Osteoblast (primary cell): Measurements from ENCODE around the gene NRDE2. TPM values are rescaled to one million over a fixed set of nuclear protein-coding genes. Genes with fewer than 3 reads are reported as not detected.

Experiments
- DNase-seq: peaks from one replicate; pipeline ENCODE4 v3.0.0; 2011; ENCODE audit warnings: low spot score, mixed read lengths; ENCODE audit not compliant: insufficient read length; ENCODE audit errors: missing footprints
- H2AFZ ChIP-seq: 2 replicates; pipeline ENCODE4 v1.6.0; 2011; ENCODE audit warnings: mild to moderate bottlenecking, low read length
- H3K27ac ChIP-seq: 2 replicates; pipeline ENCODE4 v1.5.1; 2011; ENCODE audit warnings: mild to moderate bottlenecking, low read depth, low read length, moderate library complexity
- H3K27me3 ChIP-seq: 2 replicates; pipeline ENCODE4 v1.6.0; 2012; ENCODE audit warnings: mild to moderate bottlenecking, control low read depth, inconsistent platforms, low read length, moderate library complexity; ENCODE audit not compliant: insufficient read depth
- H3K36me3 ChIP-seq: 2 replicates; pipeline ENCODE4 v1.5.1; 2011; ENCODE audit warnings: mild to moderate bottlenecking, low read length, control low read depth, moderate library complexity; ENCODE audit not compliant: insufficient read depth
- H3K4me1 ChIP-seq: 2 replicates; pipeline ENCODE4 v1.5.1; 2011; ENCODE audit warnings: mild to moderate bottlenecking, low read length, control low read depth, moderate library complexity; ENCODE audit not compliant: insufficient read depth
- H3K4me2 ChIP-seq: 2 replicates; pipeline ENCODE4 v1.6.0; 2011; ENCODE audit warnings: mild to moderate bottlenecking, low read length; ENCODE audit not compliant: insufficient read depth
- H3K4me3 ChIP-seq: fragments of 200-600 bp; sonication (generic); 3 replicates; pipeline ENCODE4 v1.5.1; 2012; ENCODE audit warnings: mild to moderate bottlenecking, low read length, inconsistent platforms; ENCODE audit not compliant: insufficient read depth
- H3K79me2 ChIP-seq: 2 replicates; pipeline ENCODE4 v1.6.0; 2012; ENCODE audit warnings: mild to moderate bottlenecking, low read length, control low read depth, inconsistent platforms; ENCODE audit not compliant: insufficient read depth
- H3K9me3 ChIP-seq: 2 replicates; pipeline ENCODE4 v1.5.1; 2011; ENCODE audit warnings: low read depth, low read length, control low read depth
- H4K20me1 ChIP-seq: 2 replicates; pipeline ENCODE4 v1.6.0; 2012; ENCODE audit warnings: mild to moderate bottlenecking, low read length, control low read depth; ENCODE audit not compliant: insufficient read depth
- total RNA-seq: library from RNA; depleted of rRNA; stranded (reverse); fragments of >200 nt; gene quantifications from 2 replicates; pipeline ENCODE4 v1.2.3, GENCODE V29; 2012
- TF ChIP-seq, protein P1 (sequence below): IDR thresholded peaks from 2 replicates; pipeline ENCODE4 v1.5.1; 2011; ENCODE audit warnings: mild to moderate bottlenecking, low read depth, low read length, moderate library complexity; ENCODE audit errors: extremely low read depth

NRDE2 gene
- total RNA-seq, 1 donor: 11.2 TPM

DNA sequence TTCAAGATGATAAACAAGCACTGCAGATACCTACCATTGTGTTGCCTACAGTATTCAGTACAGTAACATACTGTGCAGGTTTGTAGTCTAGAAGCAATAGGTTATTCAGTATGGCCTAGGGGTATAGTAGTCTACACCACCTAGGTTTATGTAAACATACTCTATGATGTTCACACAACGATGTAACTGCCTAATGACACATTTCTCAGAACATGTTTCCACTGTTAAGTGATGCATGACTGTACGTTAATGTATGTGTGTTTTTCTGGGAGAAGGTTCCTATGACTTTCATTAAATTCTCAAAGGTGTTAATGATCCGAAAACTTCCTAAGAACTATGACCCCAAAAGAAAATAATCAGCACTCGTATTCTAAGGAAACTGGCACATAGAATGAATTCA lies 44.2 kb upstream of the NRDE2 start:
- Histone ChIP-seq H2AFZ (no peak overlapping the region), H3K4me2 (no peak overlapping the region), H3K79me2 (no peaks in the 10 kb centered on the region), H3K4me3 (no peak overlapping the region), H4K20me1 (no peaks in the 10 kb centered on the region), H3K36me3 (no peaks in the 10 kb centered on the region), H3K27me3 (no peaks in the 10 kb centered on the region), H3K9me3 (no peaks in the 10 kb centered on the region), H3K4me1 (peaks cover under 1% of the 10 kb centered on the region), H3K27ac (no peak overlapping the region)
- TF ChIP-seq, protein P1, sequence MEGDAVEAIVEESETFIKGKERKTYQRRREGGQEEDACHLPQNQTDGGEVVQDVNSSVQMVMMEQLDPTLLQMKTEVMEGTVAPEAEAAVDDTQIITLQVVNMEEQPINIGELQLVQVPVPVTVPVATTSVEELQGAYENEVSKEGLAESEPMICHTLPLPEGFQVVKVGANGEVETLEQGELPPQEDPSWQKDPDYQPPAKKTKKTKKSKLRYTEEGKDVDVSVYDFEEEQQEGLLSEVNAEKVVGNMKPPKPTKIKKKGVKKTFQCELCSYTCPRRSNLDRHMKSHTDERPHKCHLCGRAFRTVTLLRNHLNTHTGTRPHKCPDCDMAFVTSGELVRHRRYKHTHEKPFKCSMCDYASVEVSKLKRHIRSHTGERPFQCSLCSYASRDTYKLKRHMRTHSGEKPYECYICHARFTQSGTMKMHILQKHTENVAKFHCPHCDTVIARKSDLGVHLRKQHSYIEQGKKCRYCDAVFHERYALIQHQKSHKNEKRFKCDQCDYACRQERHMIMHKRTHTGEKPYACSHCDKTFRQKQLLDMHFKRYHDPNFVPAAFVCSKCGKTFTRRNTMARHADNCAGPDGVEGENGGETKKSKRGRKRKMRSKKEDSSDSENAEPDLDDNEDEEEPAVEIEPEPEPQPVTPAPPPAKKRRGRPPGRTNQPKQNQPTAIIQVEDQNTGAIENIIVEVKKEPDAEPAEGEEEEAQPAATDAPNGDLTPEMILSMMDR: no peak
- DNase-seq: no peak

DNA sequence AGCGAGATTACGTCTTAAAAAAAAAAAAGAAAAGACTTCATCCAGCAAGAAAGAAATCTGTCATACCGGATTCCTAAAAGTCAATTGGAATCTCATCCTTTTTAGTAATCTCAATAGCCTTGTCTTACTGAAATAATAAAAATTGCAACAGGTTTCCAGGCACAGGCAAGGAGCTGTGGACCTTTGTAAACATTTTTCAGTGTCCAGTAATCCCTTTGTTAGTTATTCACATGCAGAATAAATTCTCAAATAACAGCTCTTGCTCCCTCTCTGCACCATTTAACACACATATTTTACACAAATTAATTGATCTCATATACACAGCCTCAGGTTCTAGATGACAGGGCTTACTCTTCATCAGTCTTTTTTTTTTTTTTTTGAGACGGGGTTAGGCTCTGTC lies 43.1 kb upstream of the NRDE2 start:
- Histone ChIP-seq H3K4me2 (no peak overlapping the region), H4K20me1 (no peaks in the 10 kb centered on the region), H3K4me3 (no peak overlapping the region), H2AFZ (no peak overlapping the region), H3K9me3 (no peaks in the 10 kb centered on the region), H3K27ac (no peak overlapping the region), H3K27me3 (no peaks in the 10 kb centered on the region), H3K79me2 (no peaks in the 10 kb centered on the region), H3K4me1 (no peaks in the 10 kb centered on the region), H3K36me3 (no peaks in the 10 kb centered on the region)
- DNase-seq: no peak
- TF ChIP-seq, protein P1: no peak

DNA sequence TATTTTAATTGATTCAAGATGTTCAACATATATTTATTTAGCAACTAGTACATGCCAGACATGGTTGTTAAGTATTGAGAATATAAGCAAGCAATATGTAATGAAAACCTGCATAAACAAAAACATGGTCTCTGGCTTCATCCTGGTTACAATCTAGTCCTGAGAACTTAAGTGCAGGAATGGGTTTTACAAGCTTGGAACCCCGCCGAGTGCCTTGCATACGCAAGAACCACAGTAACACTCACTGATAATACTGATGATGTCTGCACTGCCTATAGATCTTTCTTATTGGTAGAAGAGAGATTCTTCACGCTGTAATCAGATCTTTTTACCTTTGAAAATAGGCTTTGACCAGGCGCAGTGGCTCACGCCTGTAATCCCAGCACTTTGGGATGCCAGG lies 42.1 kb upstream of the NRDE2 start:
- H3K4me3 ChIP-seq: no peak overlapping the region
- H3K79me2 ChIP-seq: no peaks in the 10 kb centered on the region
- H3K4me1 ChIP-seq: no peaks in the 10 kb centered on the region
- no peaks in the 10 kb centered on the region for H3K27me3 ChIP-seq
- no peak overlapping the region for H2AFZ ChIP-seq
- no peaks in the 10 kb centered on the region for H4K20me1 ChIP-seq
- H3K36me3 ChIP-seq: no peaks in the 10 kb centered on the region
- no peak overlapping the region for H3K4me2 ChIP-seq
- H3K9me3 ChIP-seq: no peaks in the 10 kb centered on the region
- TF ChIP-seq, protein P1: no peak
- no peak for DNase-seq
- H3K27ac ChIP-seq: no peak overlapping the region

DNA sequence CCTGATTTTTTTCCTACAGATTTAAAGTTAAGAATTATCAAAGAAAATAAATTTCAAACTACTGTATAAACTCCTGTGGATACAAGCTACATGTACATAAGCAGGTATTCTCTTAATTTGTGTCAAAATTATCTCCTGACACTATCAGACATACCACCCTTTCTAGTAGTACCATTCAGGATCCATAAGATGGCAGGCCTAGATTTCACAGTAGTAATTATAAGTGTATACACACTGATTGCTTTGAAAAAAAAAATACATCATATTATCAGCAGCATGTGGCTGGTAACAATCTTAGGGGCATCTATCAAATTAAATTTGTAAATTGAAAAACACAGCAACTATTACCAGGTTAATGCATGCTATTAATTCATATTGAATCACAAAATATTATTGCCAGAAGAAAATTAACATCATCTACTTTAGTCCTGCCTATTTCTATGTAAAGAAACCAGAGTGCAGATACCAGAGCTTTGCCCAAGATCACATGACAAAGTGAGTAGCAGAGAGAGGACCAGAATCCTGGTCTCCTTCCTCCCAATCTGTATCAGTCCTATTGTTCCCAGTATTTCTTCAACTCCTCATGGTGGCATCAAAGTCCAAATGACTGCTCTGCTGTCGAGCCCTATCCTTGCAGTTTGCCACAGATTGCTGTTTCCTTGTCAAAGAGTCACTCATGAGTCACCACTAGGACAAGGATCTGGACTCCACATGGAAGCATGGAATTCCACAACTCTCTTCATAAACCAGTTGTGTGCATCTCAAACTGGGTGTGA lies 37.4 kb upstream of the NRDE2 start:
- H2AFZ ChIP-seq: no peak overlapping the region
- H3K4me1 ChIP-seq: no peaks in the 10 kb centered on the region
- TF ChIP-seq, protein P1: peak; percentile 19
- peak; percentile 76 for DNase-seq
- no peaks in the 10 kb centered on the region for H3K9me3 ChIP-seq
- peaks cover 4% of the 10 kb centered on the region for H3K27me3 ChIP-seq
- no peaks in the 10 kb centered on the region for H3K36me3 ChIP-seq
- H3K4me2 ChIP-seq: no peak overlapping the region
- H3K27ac ChIP-seq: no peak overlapping the region
- no peak overlapping the region for H3K4me3 ChIP-seq
- H3K79me2 ChIP-seq: no peaks in the 10 kb centered on the region
- no peaks in the 10 kb centered on the region for H4K20me1 ChIP-seq
